GM12878 (cell line): ENCODE data around the gene TCERG1L. TPM values are rescaled to one million over a fixed set of nuclear protein-coding genes. Genes with fewer than 3 reads are reported as not detected.

Experiments used
- ATAC-seq: fragments of 200-7000 bp; cut with Tn5 transposase; 3 replicates; pipeline ENCODE4 v1.9.1; 2020; ENCODE audit warnings: mild to moderate bottlenecking, moderate library complexity
- BruUV-seq: library from RNA; stranded (reverse); fragments of 400-500 nt; replicated peaks from 2 replicates; lab custom pipeline; 2021; lab: Mats Ljungman, UMichigan
- CTCF ChIA-PET: fragments of 300-600 bp; sonication (Branson Sonifier 250); formaldehyde crosslinking; extraction: SDS; loops from one replicate; lab custom pipeline; 2021; ENCODE audit warnings: inconsistent platforms; lab: Yijun Ruan, JAX
- POLR2A ChIA-PET: fragments of 350-600 bp; formaldehyde crosslinking; extraction: SDS; loops from one replicate; lab custom pipeline; 2021; ENCODE audit warnings: inconsistent platforms; lab: Charles Lee
- RAD21 ChIA-PET: fragments of 300-600 bp; sonication (Branson Sonifier 250); formaldehyde crosslinking; loops from one replicate; lab custom pipeline; 2023; ENCODE audit warnings: antibody characterized with exemption; ENCODE audit not compliant: unreplicated experiment; lab: Charles Lee
- SMC1A ChIA-PET: fragments of 300-600 bp; sonication (Branson Sonifier 250); formaldehyde crosslinking; loops from one replicate; lab custom pipeline; 2023; ENCODE audit not compliant: unreplicated experiment, uncharacterized antibody; lab: Charles Lee
- DNase-seq: peaks from one replicate; pipeline ENCODE4 v3.0.0-alpha.2; 2011; ENCODE audit warnings: low read depth, low spot score
- FAIRE-seq: peaks from 3 replicates; lab custom pipeline; 2011; peaks lifted over from hg19 to GRCh38; lab: Jason Lieb, UNC
- H2AFZ ChIP-seq: 2 replicates; pipeline ENCODE4 v1.6.0; 2011; ENCODE audit warnings: low read depth, low read length, control low read depth; ENCODE audit not compliant: control insufficient read depth
- H3K27ac ChIP-seq: 2 replicates; pipeline ENCODE4 v1.5.1; 2011; ENCODE audit warnings: control low read depth; ENCODE audit not compliant: control insufficient read depth, insufficient read depth
- H3K27me3 ChIP-seq, 2 experiments: replicated peaks in 1 of 2; 2 replicates each; pipeline versions ENCODE4 v1.6.0 to v1.6.1; 2011; ENCODE audit warnings: low read length in 1 of 2; ENCODE audit not compliant: control insufficient read depth in 2 of 2, insufficient read depth in 2 of 2
- H3K36me3 ChIP-seq, 2 experiments: 2 replicates each; pipeline ENCODE4 v1.5.1; 2011; ENCODE audit warnings: low read length in 1 of 2; ENCODE audit not compliant: control insufficient read depth in 2 of 2, insufficient read depth in 2 of 2
- H3K4me1 ChIP-seq: 2 replicates; pipeline ENCODE4 v1.6.1; 2011; ENCODE audit warnings: mild to moderate bottlenecking, low read length, moderate library complexity, mixed read lengths; ENCODE audit not compliant: control insufficient read depth, insufficient read depth
- H3K4me2 ChIP-seq: 2 replicates; pipeline ENCODE4 v1.6.0; 2011; ENCODE audit warnings: control low read depth; ENCODE audit not compliant: control insufficient read depth, insufficient read depth
- H3K4me3 ChIP-seq: fragments of 200-600 bp; sonication (generic); 2 replicates; pipeline ENCODE4 v1.5.1; 2016
- H3K79me2 ChIP-seq: 2 replicates; pipeline ENCODE4 v1.6.0; 2011; ENCODE audit warnings: low read length; ENCODE audit not compliant: control insufficient read depth, insufficient read depth
- H3K9ac ChIP-seq: 2 replicates; pipeline ENCODE4 v1.8.0; 2011; ENCODE audit warnings: low read length, control low read depth, mixed read lengths; ENCODE audit not compliant: control insufficient read depth, insufficient read depth
- H3K9me3 ChIP-seq: replicated peaks from 3 replicates; pipeline ENCODE4 v1.5.1; 2011; ENCODE audit warnings: mild to moderate bottlenecking, low read length; ENCODE audit not compliant: control insufficient read depth, insufficient read depth
- H4K20me1 ChIP-seq: 2 replicates; pipeline ENCODE4 v1.6.0; 2011; ENCODE audit not compliant: control insufficient read depth, insufficient read depth
- CREB1 ChIP-seq: IDR thresholded peaks from 2 replicates; pipeline ENCODE4 v1.6.1; 2012; ENCODE audit warnings: low read depth, mild to moderate bottlenecking, inconsistent platforms
- CREM ChIP-seq: IDR thresholded peaks from 2 replicates; pipeline ENCODE4 v1.6.1; 2014; ENCODE audit warnings: antibody characterized with exemption, low read depth
- GABPA ChIP-seq: IDR thresholded peaks from 2 replicates; pipeline ENCODE4 v1.6.1; 2014; ENCODE audit warnings: antibody characterized with exemption, low read depth, mild to moderate bottlenecking, inconsistent platforms
- NFYB ChIP-seq: IDR thresholded peaks from 2 replicates; pipeline ENCODE4 v1.6.1; 2011; ENCODE audit warnings: low read depth, mild to moderate bottlenecking, low read length, improper control_type of control experiment, moderate library complexity; ENCODE audit not compliant: insufficient read depth
- NR2C1 ChIP-seq: fragments of 450-650 bp; IDR thresholded peaks from 2 replicates; pipeline ENCODE4 v1.6.1; 2017; ENCODE audit warnings: antibody characterized with exemption, mild to moderate bottlenecking, moderate library complexity
- SMAD5 ChIP-seq: IDR thresholded peaks from 2 replicates; pipeline ENCODE4 v1.6.1; 2016; ENCODE audit warnings: antibody characterized with exemption, low read depth
- SRF ChIP-seq, 2 experiments: IDR thresholded peaks; 2 replicates each; pipeline ENCODE4 v1.6.1; 2011; ENCODE audit warnings: low read depth in 2 of 2, low read length in 2 of 2, mild to moderate bottlenecking in 1 of 2, moderate library complexity in 1 of 2
- YY1 ChIP-seq: IDR thresholded peaks from 2 replicates; pipeline ENCODE4 v1.6.1; 2011; ENCODE audit warnings: low read depth, mild to moderate bottlenecking, low read length
- WGBS: methylation state at CpG from one replicate; pipeline ENCODE4 v1.1.6; 2016; ENCODE audit warnings: low lambda C conversion rate; ENCODE audit not compliant: insufficient replicate concordance, insufficient coverage; ENCODE audit errors: missing lambda C conversion rate; 5-methylcytosine and 5-hydroxymethylcytosine counted together
- in situ Hi-C: fragments of 300-500 bp; cut with MboI; formaldehyde crosslinking; loops from 9 replicates; pipeline ENCODE4 v1.14.3; 2018; ENCODE audit warnings: mixed read lengths
- intact Hi-C: fragments of 100-400 bp; cut with micrococcal nuclease; formaldehyde crosslinking; loops from one replicate; pipeline ENCODE4 v1.14.2; 2022; ENCODE audit not compliant: unreplicated experiment
- polyA plus RNA-seq, 11 experiments: library from polyadenylated mRNA; depleted of rRNA in 4 of 11; unstranded in 6 of 11; stranded (reverse) in 5 of 11; fragments of >200 nt; fragmentation: Nextera tagmentation in 4 of 11; fragmentation: Illumina TruSeq in 1 of 11; extraction: Ambion mirVana in 4 of 11; extraction: Trizol in 1 of 11; gene quantifications; 1 replicate in 1 of 11; 2 replicates in 10 of 11; pipeline versions ENCODE4 v1.2.1 to v1.2.3, GENCODE V29; 2011 to 2016; ENCODE audit warnings: inconsistent platforms in 2 of 11, missing spikeins in 2 of 11, low read depth in 1 of 11
- total RNA-seq, 4 experiments: library from RNA; depleted of rRNA in 3 of 4; stranded (reverse); fragments of >200 nt in 3 of 4; fragmentation: Illumina TruSeq in 1 of 4; extraction: Trizol in 1 of 4; gene quantifications; 2 replicates each; pipeline versions ENCODE4 v1.2.1 to v1.2.3, GENCODE V29; 2013 to 2021
- TF ChIP-seq, protein P1 (sequence below): IDR thresholded peaks from 2 replicates; pipeline ENCODE4 v1.6.1; 2011; ENCODE audit warnings: borderline replicate concordance, low read depth, mild to moderate bottlenecking, moderate library complexity, low read length; ENCODE audit not compliant: insufficient read depth, poor library complexity, severe bottlenecking
- TF ChIP-seq, protein P2 (sequence below): fragments of 450-650 bp; IDR thresholded peaks from 2 replicates; pipeline ENCODE4 v1.6.1; 2017; ENCODE audit warnings: mild to moderate bottlenecking, moderate library complexity
- TF ChIP-seq, protein P3 (sequence below): fragments of 450-650 bp; IDR thresholded peaks from 2 replicates; pipeline ENCODE4 v1.6.1; 2017; ENCODE audit warnings: antibody characterized with exemption, mild to moderate bottlenecking, moderate library complexity
- TF ChIP-seq, protein P4 (sequence below): fragments of 450-650 bp; IDR thresholded peaks from 2 replicates; pipeline ENCODE4 v1.6.1; 2017; ENCODE audit warnings: mild to moderate bottlenecking, low read depth, inconsistent platforms; ENCODE audit not compliant: poor library complexity, severe bottlenecking

Gene TCERG1L
- total and polyA plus RNA-seq, 10 of the 15 experiments (the other 5 are each of a cell fraction or from before 2014, with no cell fraction given): not detected

DNA sequence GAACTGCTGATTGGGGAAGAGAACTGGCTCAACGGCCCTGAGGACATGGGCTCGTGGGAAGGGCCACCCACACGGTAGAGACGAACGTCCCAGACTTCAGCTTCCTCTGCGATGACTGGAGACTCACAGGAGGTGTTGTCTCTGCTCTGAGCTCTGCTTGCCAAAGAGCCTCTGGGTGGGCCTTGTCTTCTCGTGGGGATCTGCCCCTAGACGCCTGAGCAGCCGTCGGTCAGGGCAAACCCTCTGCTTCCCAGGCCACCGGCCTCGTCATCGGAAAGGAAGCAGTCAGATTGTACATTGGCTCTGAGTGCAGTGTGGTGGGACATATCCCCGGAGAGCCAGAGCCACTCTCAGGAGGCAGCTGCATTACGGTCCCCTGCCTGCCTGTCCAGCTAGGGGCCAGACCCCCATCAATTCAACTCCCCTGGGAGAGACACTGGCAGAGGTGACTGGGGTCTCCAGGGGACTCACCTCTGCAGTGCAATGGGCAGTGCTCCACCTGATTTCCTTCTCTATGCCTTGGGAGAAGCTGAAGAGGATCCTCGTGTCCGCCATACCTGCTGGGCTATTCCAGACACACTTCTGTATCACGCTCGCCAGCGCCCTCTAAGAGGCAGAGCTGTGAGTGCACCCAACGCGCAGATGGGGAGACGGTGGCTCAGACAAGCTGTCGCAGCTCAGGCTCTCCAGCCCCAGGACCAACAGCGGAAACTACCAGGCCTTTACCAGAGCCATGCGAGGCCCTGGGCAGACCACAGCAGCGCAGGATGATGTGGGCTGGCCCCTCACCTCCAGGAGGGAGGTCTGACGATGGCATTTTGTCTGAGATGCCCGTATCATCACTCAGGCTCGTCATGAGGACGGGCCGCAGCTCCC lies 227.4 kb downstream of the TCERG1L start:
- Histone ChIP-seq H3K79me2 (no peaks in the 10 kb centered on the region), H3K4me2 (no peak overlapping the region), H3K36me3 (no peaks in the 10 kb centered on the region), H3K9me3 (no peaks in the 10 kb centered on the region; the same call in 1 of the 3 replicates), H2AFZ (no peak overlapping the region), H3K4me1 (no peaks in the 10 kb centered on the region), H3K4me3 (no peak overlapping the region), H3K9ac (no peak overlapping the region), H3K27me3 (no peaks in the 10 kb centered on the region), H3K27ac (no peak overlapping the region)
- RAD21 ChIA-PET: no interaction called here
- SMC1A ChIA-PET: no interaction called here
- ATAC-seq (no peak), FAIRE-seq (no peak)
- intact Hi-C loops: no loop called here
- no TSS peak for BruUV-seq
- POLR2A ChIA-PET: no interaction called here
- TF ChIP-seq, protein P1, sequence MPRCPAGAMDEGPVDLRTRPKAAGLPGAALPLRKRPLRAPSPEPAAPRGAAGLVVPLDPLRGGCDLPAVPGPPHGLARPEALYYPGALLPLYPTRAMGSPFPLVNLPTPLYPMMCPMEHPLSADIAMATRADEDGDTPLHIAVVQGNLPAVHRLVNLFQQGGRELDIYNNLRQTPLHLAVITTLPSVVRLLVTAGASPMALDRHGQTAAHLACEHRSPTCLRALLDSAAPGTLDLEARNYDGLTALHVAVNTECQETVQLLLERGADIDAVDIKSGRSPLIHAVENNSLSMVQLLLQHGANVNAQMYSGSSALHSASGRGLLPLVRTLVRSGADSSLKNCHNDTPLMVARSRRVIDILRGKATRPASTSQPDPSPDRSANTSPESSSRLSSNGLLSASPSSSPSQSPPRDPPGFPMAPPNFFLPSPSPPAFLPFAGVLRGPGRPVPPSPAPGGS: no peak
- TF ChIP-seq, protein P2, sequence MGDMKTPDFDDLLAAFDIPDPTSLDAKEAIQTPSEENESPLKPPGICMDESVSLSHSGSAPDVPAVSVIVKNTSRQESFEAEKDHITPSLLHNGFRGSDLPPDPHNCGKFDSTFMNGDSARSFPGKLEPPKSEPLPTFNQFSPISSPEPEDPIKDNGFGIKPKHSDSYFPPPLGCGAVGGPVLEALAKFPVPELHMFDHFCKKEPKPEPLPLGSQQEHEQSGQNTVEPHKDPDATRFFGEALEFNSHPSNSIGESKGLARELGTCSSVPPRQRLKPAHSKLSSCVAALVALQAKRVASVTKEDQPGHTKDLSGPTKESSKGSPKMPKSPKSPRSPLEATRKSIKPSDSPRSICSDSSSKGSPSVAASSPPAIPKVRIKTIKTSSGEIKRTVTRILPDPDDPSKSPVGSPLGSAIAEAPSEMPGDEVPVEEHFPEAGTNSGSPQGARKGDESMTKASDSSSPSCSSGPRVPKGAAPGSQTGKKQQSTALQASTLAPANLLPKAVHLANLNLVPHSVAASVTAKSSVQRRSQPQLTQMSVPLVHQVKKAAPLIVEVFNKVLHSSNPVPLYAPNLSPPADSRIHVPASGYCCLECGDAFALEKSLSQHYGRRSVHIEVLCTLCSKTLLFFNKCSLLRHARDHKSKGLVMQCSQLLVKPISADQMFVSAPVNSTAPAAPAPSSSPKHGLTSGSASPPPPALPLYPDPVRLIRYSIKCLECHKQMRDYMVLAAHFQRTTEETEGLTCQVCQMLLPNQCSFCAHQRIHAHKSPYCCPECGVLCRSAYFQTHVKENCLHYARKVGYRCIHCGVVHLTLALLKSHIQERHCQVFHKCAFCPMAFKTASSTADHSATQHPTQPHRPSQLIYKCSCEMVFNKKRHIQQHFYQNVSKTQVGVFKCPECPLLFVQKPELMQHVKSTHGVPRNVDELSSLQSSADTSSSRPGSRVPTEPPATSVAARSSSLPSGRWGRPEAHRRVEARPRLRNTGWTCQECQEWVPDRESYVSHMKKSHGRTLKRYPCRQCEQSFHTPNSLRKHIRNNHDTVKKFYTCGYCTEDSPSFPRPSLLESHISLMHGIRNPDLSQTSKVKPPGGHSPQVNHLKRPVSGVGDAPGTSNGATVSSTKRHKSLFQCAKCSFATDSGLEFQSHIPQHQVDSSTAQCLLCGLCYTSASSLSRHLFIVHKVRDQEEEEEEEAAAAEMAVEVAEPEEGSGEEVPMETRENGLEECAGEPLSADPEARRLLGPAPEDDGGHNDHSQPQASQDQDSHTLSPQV: no peak
- TF ChIP-seq SMAD5: no peak
- TF ChIP-seq CREB1: no peak
- TF ChIP-seq GABPA: no peak
- no peak for TF ChIP-seq SRF (IDR thresholded peaks at IDR 0.05; ENCODE audit: low read depth in 2 of 2, low read length in 2 of 2)
- TF ChIP-seq, protein P3, sequence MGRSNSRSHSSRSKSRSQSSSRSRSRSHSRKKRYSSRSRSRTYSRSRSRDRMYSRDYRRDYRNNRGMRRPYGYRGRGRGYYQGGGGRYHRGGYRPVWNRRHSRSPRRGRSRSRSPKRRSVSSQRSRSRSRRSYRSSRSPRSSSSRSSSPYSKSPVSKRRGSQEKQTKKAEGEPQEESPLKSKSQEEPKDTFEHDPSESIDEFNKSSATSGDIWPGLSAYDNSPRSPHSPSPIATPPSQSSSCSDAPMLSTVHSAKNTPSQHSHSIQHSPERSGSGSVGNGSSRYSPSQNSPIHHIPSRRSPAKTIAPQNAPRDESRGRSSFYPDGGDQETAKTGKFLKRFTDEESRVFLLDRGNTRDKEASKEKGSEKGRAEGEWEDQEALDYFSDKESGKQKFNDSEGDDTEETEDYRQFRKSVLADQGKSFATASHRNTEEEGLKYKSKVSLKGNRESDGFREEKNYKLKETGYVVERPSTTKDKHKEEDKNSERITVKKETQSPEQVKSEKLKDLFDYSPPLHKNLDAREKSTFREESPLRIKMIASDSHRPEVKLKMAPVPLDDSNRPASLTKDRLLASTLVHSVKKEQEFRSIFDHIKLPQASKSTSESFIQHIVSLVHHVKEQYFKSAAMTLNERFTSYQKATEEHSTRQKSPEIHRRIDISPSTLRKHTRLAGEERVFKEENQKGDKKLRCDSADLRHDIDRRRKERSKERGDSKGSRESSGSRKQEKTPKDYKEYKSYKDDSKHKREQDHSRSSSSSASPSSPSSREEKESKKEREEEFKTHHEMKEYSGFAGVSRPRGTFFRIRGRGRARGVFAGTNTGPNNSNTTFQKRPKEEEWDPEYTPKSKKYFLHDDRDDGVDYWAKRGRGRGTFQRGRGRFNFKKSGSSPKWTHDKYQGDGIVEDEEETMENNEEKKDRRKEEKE: no peak
- TF ChIP-seq NR2C1: no peak
- TF ChIP-seq, protein P4, sequence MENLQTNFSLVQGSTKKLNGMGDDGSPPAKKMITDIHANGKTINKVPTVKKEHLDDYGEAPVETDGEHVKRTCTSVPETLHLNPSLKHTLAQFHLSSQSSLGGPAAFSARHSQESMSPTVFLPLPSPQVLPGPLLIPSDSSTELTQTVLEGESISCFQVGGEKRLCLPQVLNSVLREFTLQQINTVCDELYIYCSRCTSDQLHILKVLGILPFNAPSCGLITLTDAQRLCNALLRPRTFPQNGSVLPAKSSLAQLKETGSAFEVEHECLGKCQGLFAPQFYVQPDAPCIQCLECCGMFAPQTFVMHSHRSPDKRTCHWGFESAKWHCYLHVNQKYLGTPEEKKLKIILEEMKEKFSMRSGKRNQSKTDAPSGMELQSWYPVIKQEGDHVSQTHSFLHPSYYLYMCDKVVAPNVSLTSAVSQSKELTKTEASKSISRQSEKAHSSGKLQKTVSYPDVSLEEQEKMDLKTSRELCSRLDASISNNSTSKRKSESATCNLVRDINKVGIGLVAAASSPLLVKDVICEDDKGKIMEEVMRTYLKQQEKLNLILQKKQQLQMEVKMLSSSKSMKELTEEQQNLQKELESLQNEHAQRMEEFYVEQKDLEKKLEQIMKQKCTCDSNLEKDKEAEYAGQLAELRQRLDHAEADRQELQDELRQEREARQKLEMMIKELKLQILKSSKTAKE: no peak
- TF ChIP-seq NFYB: no peak
- TF ChIP-seq YY1: no peak
- TF ChIP-seq CREM: no peak
- TF ChIP-seq, all 136 proteins: peak for 0
- in situ Hi-C loops: no loop called here
- DNase-seq: no peak
- WGBS: 38% methylated on average over 32 of the region's 32 CpGs
- CTCF ChIA-PET: no interaction called here
- no peaks in the 10 kb centered on the region for H4K20me1 ChIP-seq
